Measurements from ENCODE around the gene NEDD9.

GRCh38 chr6:11211254-11211653, 21.2 kb downstream of the NEDD9 start:
- TF ChIP-seq CTCF (IDR thresholded peaks at IDR 0.05) = no peak
- TF ChIP-seq POLR2A (IDR thresholded peaks at IDR 0.05) = no peak

Measured in uterus (tissue), 2 donors.